ENCODE measurements around the gene CRIP2. TPM values are rescaled to one million over a fixed set of nuclear protein-coding genes. Genes with fewer than 3 reads are reported as not detected.
A peak's percentile ranks its signal among the peaks of the same experiment; 100 is the strongest.

The CRIP2 gene
- total RNA-seq, 1 donor from 2014 or later = 265 TPM

GRCh38 chr14:105465209-105466031 is 9.2 kb upstream of the CRIP2 start:
- DNase-seq = no peak

DNA sequence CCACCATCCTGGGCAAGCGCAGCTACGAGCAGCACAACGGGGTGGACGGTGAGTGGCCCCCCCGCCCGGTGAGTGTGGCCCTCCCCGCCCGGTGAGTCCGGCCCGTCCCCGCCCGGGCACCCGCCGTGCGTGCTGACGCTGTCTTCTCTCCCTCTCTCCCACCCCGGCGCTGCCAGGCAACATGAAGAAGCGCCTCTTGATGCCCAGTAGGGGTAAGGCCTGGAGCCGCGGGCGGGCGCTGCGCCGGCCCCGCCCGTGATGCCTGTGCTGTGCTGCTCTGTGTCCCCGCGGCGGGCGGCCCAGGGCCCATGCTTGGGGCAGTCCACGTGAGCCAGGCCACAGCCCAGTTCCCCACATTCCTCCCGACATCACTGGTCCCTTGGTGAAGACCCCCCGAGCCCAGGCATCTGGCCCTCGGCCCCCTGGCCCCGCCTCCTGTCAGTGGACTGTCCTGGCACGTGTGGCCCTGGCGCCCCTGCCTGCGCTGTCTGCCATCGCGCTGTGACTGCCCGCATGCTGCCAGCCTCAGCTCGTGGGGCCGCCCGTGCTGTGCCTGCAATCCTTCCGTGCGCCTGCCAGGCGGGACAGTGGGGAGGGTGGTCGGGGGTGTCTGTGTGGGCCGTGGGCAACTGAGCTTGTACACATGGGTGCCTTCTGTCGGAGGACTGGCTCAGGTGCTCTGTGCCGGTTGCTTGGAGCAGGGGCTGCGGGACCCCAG is 7.9 kb upstream of the CRIP2 start:
- no peak for DNase-seq

GRCh38 chr14:105467249-105467941 is 7.2 kb upstream of the CRIP2 start:
- DNase-seq = no peak

DNA sequence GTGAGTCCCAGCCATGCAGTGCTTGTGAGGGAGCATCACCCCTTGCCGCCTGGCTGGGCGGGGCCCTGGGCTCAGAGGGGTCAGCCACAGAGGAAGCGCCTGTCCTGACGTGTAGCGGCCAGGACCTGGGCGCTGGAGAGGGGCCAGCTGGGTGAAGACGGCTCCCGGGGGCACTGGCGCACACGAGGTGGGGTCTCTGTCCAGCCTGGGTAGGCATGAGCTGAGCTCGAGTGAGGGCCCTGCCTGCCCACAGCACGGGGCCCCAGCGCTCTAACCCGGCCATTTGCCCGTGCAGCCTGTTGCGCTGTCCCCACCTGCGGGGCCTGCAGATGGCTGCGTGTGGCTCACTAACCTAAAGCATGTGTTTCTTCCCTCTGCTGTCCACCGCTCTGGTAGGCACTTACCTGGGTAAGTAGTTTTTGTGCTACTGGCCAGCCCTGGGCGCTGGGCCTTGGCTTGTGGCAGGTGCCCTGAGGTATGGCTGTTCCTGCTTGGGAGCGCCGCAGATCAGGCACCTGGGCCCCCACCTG is 6.6 kb upstream of the CRIP2 start:
- no peak for DNase-seq

DNA sequence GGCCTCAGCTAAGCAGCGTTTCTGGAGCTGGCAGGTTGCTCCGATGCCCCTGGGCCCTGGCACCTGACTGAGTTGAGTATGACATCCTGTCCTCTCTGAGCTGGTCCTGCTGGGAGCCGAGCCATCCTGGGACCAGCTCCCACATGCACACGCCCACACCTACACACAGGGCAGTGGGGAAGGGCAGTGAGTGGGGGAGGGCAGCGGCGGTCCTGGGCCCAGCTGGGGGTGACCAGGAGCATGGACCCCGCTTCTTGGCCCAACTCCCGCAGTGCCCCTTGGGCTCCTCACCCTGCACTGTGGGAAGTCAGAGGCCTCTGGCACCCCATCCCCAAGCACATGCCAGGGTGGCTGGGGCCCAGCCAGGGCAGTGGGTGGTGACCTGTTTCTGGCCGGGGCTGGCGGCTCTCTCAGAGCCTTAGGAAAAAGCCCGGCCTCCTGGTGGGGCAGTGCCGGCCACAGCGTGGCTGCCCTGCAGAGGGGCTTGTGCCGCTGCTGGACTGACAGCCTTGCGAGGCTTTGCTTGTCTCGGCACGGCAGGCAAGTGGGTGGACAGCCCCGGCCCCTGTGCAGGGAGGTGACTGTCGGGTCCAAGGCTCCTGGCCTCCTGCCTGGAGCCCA is 5.9 kb upstream of the CRIP2 start:
- DNase-seq = no peak

- DNase-seq = no peak
These were observed 4.9 kb upstream of the CRIP2 start for GRCh38 chr14:105469456-105470349.

DNA sequence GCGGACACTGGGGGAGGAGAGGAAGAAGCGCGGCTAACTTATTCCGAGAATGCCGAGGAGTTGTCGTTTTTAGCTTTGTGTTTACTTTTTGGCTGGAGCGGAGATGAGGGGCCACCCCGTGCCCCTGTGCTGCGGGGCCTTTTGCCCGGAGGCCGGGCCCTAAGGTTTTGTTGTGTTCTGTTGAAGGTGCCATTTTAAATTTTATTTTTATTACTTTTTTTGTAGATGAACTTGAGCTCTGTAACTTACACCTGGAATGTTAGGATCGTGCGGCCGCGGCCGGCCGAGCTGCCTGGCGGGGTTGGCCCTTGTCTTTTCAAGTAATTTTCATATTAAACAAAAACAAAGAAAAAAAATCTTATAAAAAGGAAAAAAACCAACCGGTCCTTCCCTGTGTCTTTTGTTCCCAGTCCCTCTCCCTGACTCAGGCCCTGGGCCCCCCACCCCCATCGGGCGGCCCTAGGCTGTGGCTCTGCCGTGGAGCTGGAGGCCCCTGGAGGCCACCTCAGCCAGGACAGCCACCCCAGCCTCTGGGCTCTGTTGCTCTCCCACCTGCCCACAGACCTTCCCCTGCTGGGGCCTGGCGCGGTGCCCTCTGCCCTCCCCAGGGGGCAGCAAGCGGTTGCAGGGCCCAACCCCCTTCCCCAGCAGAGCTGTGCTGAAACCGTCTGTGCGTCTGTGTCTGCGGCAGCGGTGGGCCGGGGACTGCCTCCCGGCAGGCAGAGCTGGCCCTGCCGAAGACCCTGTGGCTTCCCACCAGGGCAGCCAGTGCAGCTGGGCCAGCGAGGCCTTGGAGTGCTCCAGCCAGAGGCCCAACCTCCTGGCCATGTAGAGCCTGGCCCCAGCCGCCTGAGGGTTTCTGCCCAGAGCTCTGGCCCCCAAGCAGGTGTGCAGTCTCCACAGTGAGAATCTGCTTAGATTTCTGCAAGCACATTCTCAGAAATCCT is 4.0 kb upstream of the CRIP2 start:
- DNase-seq = no peak

GRCh38 chr14:105471297-105471821 is 3.3 kb upstream of the CRIP2 start:
- DNase-seq = no peak

- DNase-seq = no peak
These were observed 2.7 kb upstream of the CRIP2 start for GRCh38 chr14:105471823-105472485.

GRCh38 chr14:105472486-105472991 is 2.1 kb upstream of the CRIP2 start:
- DNase-seq = no peak

DNA sequence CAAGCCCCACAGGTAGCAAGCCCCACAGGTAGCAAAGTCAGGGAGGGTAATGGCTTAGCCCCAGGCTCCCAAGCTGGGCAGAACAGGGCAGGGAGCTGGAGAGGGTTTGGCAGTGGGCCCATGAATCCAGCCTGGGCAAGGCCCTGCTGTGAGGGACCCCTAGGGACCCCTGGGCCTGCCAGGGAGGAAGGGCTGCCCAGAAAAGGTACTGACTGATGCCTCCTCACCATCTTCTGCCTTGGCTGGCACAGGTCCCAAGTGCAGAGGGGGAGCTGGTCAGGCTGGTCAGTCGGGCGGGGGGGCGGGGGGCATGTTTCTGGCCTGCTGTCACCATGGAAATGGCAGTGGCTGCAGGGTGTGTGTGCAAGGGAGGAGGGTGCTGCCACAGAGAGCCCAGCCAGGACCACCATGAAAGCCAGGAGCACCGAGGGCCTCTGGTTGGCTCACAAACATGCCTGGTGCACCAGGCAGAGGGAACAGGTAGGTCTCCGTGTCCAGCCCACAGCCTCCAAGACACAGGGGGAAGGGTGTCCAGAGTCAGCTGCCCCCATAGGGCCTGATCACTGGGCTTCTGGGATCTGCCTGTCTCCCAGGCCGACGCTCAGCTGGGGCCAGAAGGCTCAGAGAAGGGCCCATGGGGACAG is 1.5 kb upstream of the CRIP2 start:
- DNase-seq = no peak

GRCh38 chr14:105473677-105474482 is 741 bp upstream of the CRIP2 start:
- DNase-seq = peak; percentile 93

DNA sequence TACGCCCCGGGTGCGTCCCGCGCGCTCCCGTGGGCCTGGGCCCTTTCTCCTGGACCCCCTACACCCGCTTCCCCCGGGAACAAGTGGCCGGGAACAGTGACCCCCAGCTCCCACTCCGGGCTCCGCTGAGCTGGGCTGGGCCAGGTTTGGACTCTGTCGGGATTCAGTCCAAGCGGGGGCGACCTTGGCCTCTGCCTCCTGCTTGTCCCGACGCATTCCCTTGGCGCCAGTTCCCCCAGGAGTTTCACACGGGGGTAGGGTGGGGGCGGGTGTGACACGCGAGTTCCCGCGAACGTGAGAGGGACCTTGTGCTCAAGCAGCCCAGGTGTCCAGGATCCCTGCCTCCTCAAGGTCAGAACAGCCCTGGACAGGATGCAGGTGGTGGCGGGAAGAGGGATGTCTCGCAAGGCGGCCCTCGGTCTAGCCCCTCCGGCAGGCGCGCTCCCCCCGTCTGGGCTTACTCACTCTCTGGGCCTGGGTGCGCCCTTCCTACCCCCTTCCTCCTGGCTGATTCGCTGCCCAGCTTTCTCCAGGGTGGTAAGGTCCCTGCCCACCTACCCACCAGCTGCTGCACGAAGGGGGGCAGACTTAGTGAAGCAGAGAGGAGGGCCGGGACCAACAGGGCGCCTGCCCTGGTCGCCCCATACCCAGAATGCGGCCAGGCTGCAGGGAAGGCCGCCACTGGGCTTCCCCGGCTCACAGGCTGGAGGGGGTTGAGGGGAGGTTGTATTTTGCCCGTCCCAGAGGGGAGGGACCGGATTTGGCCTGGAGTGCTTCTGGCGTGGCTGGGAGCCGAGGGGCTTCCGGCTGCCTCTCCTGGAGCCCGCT is 862 bp downstream of the CRIP2 start:
- DNase-seq = peak; percentile 78

DNA sequence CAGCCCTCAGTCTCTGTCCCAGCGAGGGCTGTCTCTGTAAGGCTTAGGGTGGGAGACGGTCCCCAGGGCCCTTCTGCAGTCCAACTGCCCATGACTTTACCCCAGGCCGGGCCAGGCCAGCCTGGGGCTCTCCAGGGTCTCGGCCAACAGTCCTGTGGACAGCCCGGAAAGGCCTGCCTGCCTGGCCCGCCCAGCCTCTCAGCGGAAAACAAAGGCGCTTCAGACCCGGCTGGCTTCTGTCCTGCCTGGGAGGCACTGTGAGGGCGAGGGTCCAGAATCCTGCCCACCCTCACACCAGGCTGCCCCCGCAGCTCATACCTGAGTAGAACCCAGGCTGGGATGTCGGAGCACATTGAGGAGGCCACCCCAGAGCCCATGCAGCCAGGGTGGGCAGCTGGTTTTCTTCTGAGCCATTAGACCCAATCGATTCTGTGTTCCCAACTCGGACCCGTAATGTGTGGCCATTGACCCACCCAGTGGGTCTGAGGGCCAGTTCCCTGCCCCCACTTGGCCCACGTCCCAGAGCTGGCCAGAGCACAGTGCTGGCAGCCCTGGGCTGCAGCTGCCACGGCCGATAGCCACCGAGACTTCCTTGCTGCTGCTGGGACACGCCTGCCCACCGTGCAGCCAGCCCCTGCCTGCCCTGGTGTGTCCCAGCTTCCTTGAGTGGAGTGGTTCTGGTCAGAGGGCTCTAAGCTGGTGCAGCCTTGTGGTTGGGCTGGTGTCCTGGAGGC is 1.6 kb downstream of the CRIP2 start:
- peak; percentile 80 for DNase-seq

DNA sequence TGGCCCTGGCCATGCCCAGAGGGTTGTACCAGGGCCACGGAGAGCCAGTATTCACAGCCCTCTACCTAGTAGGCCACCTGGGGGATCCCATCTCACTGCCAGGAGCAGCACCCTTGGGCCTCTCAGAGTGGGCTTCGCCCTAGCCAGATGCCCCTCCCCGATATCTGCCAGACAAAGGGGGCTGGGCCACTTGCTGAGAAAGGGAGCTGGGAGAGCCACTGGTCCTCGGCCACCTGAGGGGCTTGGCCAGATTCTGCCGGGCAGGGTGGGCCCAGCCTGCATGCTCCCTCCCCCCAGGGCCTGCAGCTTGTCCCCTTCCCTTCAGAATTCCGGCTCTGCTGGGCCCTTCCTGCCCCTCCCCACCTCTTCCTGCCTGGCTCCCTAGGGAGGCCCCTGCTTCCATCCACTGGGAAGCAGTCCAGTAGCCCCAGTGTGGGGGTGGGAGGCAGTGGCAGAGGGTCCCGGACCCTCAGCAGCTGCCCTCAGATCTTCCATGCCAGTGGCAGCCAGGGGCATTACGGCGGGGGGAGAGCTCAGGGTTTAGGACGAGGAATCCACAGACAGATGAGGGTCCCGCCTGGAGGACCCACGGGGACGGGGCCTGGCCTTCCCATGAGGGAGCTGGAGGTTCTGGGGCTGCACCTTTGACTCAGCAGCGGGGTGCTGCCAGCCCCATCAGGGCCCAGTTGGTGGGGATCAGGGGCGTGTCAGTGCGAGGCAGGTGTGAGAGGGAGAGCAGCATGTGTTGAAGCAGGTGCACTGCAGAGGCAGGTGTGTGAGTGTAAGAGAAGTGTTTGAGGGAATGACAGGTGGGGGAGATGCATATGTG is 2.4 kb downstream of the CRIP2 start:
- peak; percentile 44 for DNase-seq

Data from dermis blood vessel endothelial cell (primary cell).